Dermis blood vessel endothelial cell (primary cell): ENCODE data around the gene GRIK3. TPM values are rescaled to one million over a fixed set of nuclear protein-coding genes. Genes with fewer than 3 reads are reported as not detected.
"Not testable (repeated sequence)": the region's sequence is repeated elsewhere in the genome, so short reads cannot be mapped to it uniquely, and the experiment has no call there.

Experiments
- DNase-seq: peaks from one replicate; pipeline ENCODE4 v3.0.0; 2010
- total RNA-seq: library from RNA; depleted of rRNA; stranded (reverse); fragments of >200 nt; gene quantifications from 2 replicates; pipeline ENCODE4 v1.2.3, GENCODE V29; 2014

GRIK3 gene
- not detected in 2 replicates for total RNA-seq

- DNase-seq: no peak
These were observed at the start of gene GRIK3 for GRCh38 chr1:37034121-37035013. TSS of gene GRIK3 (minus strand) at chr1:37034515. CDS start at chr1:37034108, 407 bp downstream.

GRCh38 chr1:37084013-37084412, 49.7 kb upstream of the GRIK3 start:
- DNase-seq: no peak

- no peak for DNase-seq
These were observed 49.3 kb upstream of the GRIK3 start for GRCh38 chr1:37083603-37084002.

- DNase-seq: not testable (repeated sequence)
These were observed 46.1 kb upstream of the GRIK3 start for GRCh38 chr1:37080296-37080986.

GRCh38 chr1:37078866-37079265, 44.6 kb upstream of the GRIK3 start:
- no peak for DNase-seq

GRCh38 chr1:37076168-37076567, 41.9 kb upstream of the GRIK3 start:
- no peak for DNase-seq

GRCh38 chr1:37073854-37074379, 39.6 kb upstream of the GRIK3 start:
- DNase-seq: no peak

GRCh38 chr1:37073152-37073853, 39.0 kb upstream of the GRIK3 start:
- no peak for DNase-seq

GRCh38 chr1:37071829-37072228, 37.5 kb upstream of the GRIK3 start:
- DNase-seq: no peak

GRCh38 chr1:37070126-37070525, 35.8 kb upstream of the GRIK3 start:
- no peak for DNase-seq

GRCh38 chr1:37069406-37069805, 35.1 kb upstream of the GRIK3 start:
- DNase-seq: no peak

GRCh38 chr1:37068897-37069296, 34.6 kb upstream of the GRIK3 start:
- DNase-seq: no peak

- DNase-seq: no peak
These were observed 33.9 kb upstream of the GRIK3 start for GRCh38 chr1:37068260-37068659.

GRCh38 chr1:37064039-37064438, 29.7 kb upstream of the GRIK3 start:
- DNase-seq: no peak

- DNase-seq: no peak
These were observed 25.0 kb upstream of the GRIK3 start for GRCh38 chr1:37059346-37059745.

- DNase-seq: no peak
These were observed 24.2 kb upstream of the GRIK3 start for GRCh38 chr1:37058424-37058988.

GRCh38 chr1:37056325-37056724, 22.0 kb upstream of the GRIK3 start:
- DNase-seq: no peak

- no peak for DNase-seq
These were observed 21.3 kb upstream of the GRIK3 start for GRCh38 chr1:37055631-37056030.

GRCh38 chr1:37053173-37053572, 18.9 kb upstream of the GRIK3 start:
- no peak for DNase-seq

- no peak for DNase-seq
These were observed 17.8 kb upstream of the GRIK3 start for GRCh38 chr1:37052120-37052519.

GRCh38 chr1:37051346-37051745, 17.0 kb upstream of the GRIK3 start:
- no peak for DNase-seq

GRCh38 chr1:37047542-37047941, 13.2 kb upstream of the GRIK3 start:
- no peak for DNase-seq

- no peak for DNase-seq
These were observed 8.8 kb upstream of the GRIK3 start for GRCh38 chr1:37043101-37043500.
